ENCODE data around the gene UTP18.
"Not testable (repeated sequence)": the region's sequence is repeated elsewhere in the genome, so short reads cannot be mapped to it uniquely, and the experiment has no call there.

UTP18 gene

DNA sequence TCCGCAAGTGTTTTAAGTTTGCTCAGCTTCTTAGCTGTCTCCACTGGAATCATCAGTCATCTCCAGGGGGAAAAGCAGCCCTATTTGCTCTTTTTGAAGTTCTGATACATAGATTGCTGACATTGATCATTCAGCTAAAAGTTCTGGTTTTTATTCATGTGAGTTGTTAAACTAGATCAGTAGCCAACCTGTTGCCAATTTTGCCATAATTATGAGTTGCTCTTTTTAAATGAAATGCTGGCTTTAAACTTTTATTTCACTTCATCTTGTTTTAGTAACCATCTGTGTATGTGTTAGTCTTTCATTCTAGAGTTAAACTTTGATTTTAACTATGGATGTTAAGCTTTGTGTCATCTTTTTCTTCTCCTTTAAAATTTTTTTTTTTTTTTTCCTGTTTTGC, 12.5 kb downstream of the UTP18 start:
- no peak overlapping the region for H3K9ac ChIP-seq (ENCODE audit: low read depth, low read length)
- H3K4me1 ChIP-seq (ENCODE audit: insufficient read depth, low read length) = no peaks in the 10 kb centered on the region
- H3K9me3 ChIP-seq (ENCODE audit: control insufficient read depth, insufficient read depth, low read length) = no peaks in the 10 kb centered on the region
- H3K36me3 ChIP-seq (ENCODE audit: insufficient read depth, low read length) = peaks cover 52% of the 10 kb centered on the region

DNA sequence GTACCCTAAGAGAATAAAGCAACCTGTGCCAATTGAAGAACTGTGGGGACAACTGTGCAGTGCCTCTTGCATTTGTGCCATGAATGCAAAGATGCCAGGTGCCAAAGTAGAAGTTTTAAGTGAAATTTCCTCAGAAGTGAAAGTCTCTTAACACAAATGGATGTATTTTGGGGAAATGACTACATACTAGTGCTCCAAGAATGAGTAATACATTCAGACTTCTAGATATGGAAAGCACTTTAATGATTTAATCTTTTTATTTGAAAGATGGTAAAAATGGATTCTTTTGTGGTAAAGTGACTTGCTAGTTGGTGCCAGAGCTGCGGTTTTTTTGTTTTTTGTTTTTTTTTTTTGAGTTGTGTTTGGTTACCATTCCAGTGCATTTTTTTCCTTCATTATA, 15.0 kb downstream of the UTP18 start:
- no peaks in the 10 kb centered on the region for H3K9me3 ChIP-seq (ENCODE audit: control insufficient read depth, insufficient read depth, low read length)
- H3K36me3 ChIP-seq (ENCODE audit: insufficient read depth, low read length) = peaks cover 52% of the 10 kb centered on the region
- no peaks in the 10 kb centered on the region for H3K4me1 ChIP-seq (ENCODE audit: insufficient read depth, low read length)
- no peak overlapping the region for H3K9ac ChIP-seq (ENCODE audit: low read depth, low read length)

DNA sequence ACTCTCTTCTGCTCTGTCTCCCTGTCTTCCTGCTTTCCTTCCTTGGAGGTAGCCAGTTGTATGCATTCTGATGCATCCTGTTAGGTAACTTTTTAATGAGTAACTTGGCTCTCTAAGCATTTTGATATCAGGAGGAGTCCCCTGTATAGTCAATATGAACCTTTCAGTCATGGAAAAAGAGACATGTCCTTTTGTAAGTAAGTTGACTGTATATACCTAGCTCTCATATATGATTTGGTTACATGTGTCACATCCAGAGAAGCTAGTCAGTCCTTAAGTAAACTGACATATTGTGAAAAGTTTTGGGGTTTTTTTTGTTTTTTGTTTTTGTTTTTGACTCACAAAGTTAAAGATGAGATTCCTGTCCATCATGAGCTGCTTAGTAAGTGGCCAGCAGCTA, 18.8 kb downstream of the UTP18 start:
- Histone ChIP-seq H3K9me3 (ENCODE audit: control insufficient read depth, insufficient read depth, low read length) (no peaks in the 10 kb centered on the region), H3K9ac (ENCODE audit: low read depth, low read length) (no peak overlapping the region), H3K4me1 (ENCODE audit: insufficient read depth, low read length) (no peaks in the 10 kb centered on the region), H3K36me3 (ENCODE audit: insufficient read depth, low read length) (peaks cover 44% of the 10 kb centered on the region)

DNA sequence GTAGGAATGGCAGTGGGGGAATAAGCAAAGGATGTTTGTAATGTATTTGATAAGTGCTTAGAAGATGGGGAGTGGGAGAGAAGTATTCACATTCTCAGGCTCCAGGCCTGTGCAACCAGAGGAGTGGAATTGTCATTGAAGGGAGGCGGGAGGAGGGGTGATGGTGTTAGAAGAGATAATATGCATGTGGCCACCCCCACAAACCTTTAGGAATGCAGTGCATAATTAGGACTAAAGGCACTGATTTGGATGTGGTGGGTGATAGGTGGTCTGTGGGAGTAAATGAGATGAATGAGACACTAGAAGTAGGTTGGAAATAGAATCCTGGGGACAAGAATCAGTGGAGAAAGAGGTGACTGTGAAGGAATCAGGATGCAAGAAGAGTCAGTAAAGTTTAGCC, 27.1 kb downstream of the UTP18 start:
- H3K9ac ChIP-seq (ENCODE audit: low read depth, low read length) = no peak overlapping the region
- peaks cover 8% of the 10 kb centered on the region for H3K4me1 ChIP-seq (ENCODE audit: insufficient read depth, low read length)
- no peaks in the 10 kb centered on the region for H3K9me3 ChIP-seq (ENCODE audit: control insufficient read depth, insufficient read depth, low read length)
- peaks cover 40% of the 10 kb centered on the region for H3K36me3 ChIP-seq (ENCODE audit: insufficient read depth, low read length)

DNA sequence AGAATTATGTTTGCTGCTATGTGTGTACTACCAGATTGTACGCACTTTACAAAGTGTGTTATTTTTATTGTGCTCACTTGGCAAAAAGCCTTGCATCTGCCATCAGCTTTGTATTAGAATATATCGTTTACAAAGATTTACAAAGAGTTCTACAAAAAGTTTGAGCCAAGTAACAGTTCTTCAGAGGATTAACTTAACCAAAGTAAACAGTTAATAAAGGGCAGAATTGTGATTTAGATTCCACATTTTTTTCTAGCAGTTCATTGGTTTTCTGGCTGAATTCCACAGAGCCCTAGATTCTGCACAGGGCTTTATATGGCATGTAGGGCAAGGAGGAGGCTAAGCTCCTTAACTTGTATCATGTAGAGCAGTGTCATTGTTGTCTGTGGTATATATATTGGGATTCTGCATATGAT, 29.4 kb downstream of the UTP18 start:
- peaks cover 8% of the 10 kb centered on the region for H3K4me1 ChIP-seq (ENCODE audit: insufficient read depth, low read length)
- no peak overlapping the region for H3K9ac ChIP-seq (ENCODE audit: low read depth, low read length)
- H3K9me3 ChIP-seq (ENCODE audit: control insufficient read depth, insufficient read depth, low read length) = no peaks in the 10 kb centered on the region
- H3K36me3 ChIP-seq (ENCODE audit: insufficient read depth, low read length) = peaks cover 38% of the 10 kb centered on the region

DNA sequence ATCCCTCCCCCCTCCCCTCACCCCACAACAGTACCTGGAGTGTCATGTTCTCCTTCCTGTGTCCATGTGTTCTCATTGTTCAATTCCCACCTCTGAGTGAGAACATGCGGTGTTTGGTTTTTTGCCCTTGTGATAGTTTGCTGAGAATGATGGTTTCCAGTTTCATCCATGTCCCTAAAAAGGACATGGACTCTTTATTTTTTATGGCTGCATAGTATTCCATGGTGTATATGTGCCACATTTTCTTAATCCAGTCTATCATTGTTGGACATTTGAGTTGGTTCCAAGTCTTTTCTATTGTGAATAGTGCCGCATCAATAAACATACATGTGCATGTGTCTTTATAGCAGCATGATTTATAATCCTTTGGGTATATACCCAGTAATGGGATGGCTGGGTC, 34.0 kb downstream of the UTP18 start:
- H3K9me3 ChIP-seq (ENCODE audit: control insufficient read depth, insufficient read depth, low read length); H3K9ac ChIP-seq (ENCODE audit: low read depth, low read length); H3K4me1 ChIP-seq (ENCODE audit: insufficient read depth, low read length): not testable (repeated sequence)
- peaks cover 22% of the 10 kb centered on the region for H3K36me3 ChIP-seq (ENCODE audit: insufficient read depth, low read length)

DNA sequence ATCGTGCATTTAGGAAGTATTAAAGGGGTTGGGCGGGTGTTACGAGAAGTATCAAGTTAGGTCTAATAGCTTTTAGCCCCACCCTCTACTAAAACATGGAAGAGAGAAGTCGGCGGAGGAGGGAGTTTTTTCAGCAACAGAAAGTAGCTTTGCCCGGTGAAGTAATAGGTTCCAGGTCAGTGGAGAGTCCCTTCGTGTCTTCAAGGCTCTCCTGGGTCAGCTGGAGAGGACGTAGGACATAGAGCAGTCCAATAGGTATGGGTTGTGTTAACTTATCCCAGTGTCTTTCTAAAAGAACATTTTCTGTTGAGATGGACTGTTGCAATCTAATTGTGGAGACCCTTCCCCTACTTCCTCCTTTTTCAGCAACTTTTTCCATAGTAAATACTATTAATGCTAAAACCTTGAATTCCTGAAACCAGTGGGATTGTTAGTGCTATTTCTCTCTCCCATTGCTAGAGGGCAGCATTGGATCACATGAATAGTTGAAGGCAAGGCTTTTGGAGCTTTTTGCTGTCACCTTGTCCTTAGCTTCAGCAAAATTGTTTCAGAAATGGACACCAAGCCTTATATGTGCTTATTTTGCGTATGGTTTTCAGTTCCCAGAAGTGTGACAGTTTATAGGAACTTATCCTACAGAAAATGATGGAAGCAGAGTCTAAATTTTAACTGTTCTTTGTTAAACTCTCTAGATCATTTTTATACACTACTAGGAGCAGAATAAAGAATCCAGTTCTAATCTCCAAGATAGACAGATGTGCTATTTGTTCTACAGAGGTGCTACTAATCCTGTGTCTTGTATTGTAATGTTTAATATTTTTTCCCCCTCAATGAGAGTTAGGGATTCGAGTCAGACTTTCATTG, 38.4 kb downstream of the UTP18 start:
- Histone ChIP-seq H3K4me1 (ENCODE audit: insufficient read depth, low read length) (peaks cover 29% of the 10 kb centered on the region), H3K36me3 (ENCODE audit: insufficient read depth, low read length) (peaks cover 9% of the 10 kb centered on the region; the same call in 1 of the 2 replicates), H3K9ac (ENCODE audit: low read depth, low read length) (peak overlapping the region; percentile 4; the same call in 1 of the 2 replicates), H3K9me3 (ENCODE audit: control insufficient read depth, insufficient read depth, low read length) (no peaks in the 10 kb centered on the region)

DNA sequence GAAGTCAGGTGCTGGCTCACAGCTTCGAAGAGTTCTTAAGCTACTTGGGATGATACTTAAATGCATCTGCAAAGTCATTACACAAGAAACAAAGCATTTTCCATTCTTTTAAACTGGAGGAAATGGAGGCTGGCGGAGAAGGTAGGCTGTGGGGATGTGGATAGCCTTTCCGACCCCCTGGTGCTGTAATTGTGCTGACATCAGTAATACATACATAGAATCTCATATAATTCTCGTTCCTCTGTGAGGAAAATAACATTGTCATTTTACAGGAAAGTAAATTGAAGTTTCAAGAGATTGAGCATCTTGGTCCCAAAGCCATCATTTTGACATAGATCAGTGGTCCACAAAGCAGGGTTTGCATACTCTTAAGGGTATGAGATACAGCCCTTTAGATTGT, 39.5 kb downstream of the UTP18 start:
- H3K9ac ChIP-seq (ENCODE audit: low read depth, low read length) = no peak overlapping the region
- H3K36me3 ChIP-seq (ENCODE audit: insufficient read depth, low read length) = peaks cover 9% of the 10 kb centered on the region; the same call in 1 of the 2 replicates
- H3K4me1 ChIP-seq (ENCODE audit: insufficient read depth, low read length) = peaks cover 29% of the 10 kb centered on the region
- H3K9me3 ChIP-seq (ENCODE audit: control insufficient read depth, insufficient read depth, low read length) = no peaks in the 10 kb centered on the region

DNA sequence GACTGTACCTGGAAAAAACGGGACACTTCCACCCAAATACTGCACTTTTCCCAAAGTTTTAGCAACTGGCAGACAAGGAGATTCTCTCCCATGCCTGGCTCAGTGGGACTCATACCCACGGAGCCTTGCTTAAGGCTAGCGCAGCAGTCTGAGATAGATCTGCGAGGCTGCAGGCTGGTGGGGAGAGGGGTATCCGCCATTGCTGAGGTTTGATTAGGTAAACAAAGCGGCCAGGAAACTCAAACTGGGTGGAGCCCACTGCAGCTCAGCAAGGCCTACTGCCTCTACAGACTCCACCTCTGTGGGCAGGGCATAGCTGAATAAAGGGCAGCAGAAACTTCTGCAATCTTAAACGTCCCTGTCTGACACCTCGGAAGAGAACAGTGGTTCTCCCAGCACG, 44.8 kb downstream of the UTP18 start:
- H3K4me1 ChIP-seq (ENCODE audit: insufficient read depth, low read length) = peaks cover 16% of the 10 kb centered on the region
- H3K9me3 ChIP-seq (ENCODE audit: control insufficient read depth, insufficient read depth, low read length) = no peaks in the 10 kb centered on the region; the same call in 1 of the 2 replicates
- H3K36me3 ChIP-seq (ENCODE audit: insufficient read depth, low read length) = no peaks in the 10 kb centered on the region
- H3K9ac ChIP-seq (ENCODE audit: low read depth, low read length) = no peak overlapping the region

DNA sequence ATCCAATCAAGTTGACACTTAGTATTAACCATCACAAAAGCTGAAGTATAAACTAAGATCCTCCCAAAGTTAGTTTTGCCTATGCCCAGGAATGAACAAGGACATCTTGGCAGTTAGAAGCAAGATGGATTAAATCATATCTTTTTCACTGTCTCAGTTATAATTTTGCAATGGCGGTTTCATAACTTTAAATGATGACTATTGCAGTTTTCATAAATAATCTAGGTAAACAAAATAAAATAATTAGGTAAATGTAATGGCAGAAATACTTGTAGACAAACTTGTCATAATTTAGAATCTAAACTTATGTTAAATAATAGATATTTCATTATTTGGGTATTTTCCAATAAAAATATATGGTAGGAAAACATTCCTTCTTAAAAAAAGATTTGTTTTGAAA, 51.7 kb downstream of the UTP18 start:
- not testable (repeated sequence) for H3K36me3 ChIP-seq (ENCODE audit: insufficient read depth, low read length); H3K4me1 ChIP-seq (ENCODE audit: insufficient read depth, low read length); H3K9me3 ChIP-seq (ENCODE audit: control insufficient read depth, insufficient read depth, low read length); H3K9ac ChIP-seq (ENCODE audit: low read depth, low read length)

DNA sequence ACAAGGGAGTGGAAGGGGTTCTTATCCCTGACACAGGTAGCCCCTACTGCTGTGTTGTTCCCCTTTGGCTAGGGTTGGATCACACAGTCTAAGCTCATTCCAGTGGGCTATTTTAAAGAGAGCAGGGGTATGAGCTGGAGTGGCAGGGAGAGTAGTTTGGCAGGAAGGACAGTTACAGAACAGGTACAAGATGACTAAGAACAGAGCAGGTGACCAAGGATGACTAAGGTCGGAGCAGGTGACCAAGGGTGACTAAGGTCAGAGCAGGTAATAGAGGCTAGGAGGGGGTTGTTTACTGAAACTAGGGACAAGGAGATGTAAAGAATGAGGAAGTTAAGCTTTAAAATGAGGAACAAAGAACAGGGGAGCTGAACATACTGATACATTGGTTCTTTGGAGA, 58.8 kb downstream of the UTP18 start:
- H3K9ac ChIP-seq (ENCODE audit: low read depth, low read length) = no peak overlapping the region
- H3K36me3 ChIP-seq (ENCODE audit: insufficient read depth, low read length) = no peaks in the 10 kb centered on the region
- H3K9me3 ChIP-seq (ENCODE audit: control insufficient read depth, insufficient read depth, low read length) = peaks cover 12% of the 10 kb centered on the region
- no peaks in the 10 kb centered on the region for H3K4me1 ChIP-seq (ENCODE audit: insufficient read depth, low read length)

DNA sequence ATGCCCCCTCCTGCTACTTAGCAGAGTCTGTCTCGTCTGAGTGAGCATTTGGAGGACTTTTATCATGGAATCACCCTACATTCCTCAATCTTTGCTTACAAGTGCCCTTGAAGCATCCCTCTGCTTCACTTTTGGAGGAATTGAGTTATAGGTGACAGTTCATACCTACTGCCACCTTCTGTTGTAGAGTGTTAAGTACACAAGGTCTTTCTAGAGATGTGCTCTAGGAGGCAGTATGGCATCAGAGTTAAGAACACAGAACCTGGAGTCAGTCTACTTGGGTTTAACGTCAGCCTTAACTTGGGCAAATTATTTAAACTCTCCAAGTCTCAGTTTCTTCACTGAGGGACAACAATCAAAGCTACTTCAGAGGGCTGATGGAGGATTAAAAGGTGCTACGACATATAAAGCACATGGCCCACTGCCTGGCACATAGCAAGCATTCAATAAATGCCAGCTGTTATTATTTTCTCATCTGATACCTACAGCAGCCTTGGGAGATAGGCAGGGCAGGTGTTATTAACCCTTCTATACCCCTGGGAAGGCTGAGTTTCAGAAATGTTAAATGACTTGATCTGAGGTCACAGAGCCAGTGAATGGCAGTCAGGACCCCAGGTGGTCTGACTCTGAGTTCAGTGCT, 62.2 kb downstream of the UTP18 start:
- Histone ChIP-seq H3K4me1 (ENCODE audit: insufficient read depth, low read length) (no peaks in the 10 kb centered on the region), H3K9ac (ENCODE audit: low read depth, low read length) (no peak overlapping the region), H3K36me3 (ENCODE audit: insufficient read depth, low read length) (no peaks in the 10 kb centered on the region), H3K9me3 (ENCODE audit: control insufficient read depth, insufficient read depth, low read length) (peaks cover 8% of the 10 kb centered on the region)

DNA sequence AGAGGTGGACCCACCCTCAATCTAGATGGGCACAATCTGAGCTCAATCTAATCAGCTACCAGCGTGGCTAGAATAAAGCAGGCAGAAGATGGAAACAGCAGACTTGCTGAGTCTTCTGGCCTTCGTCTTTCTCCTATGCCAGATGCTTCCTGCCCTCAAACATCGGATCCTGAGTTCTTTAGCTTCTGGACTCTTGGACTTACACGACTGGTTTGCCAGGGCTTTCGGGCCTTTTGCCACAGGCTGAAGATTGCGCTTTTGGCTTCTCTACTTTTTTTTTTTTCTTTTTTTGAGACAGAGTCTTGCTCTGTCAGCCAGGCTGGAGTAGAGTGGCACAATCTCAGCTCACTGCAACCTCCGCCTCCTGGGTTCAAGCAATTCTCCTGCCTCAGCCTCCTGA, 65.1 kb downstream of the UTP18 start:
- Histone ChIP-seq H3K36me3 (ENCODE audit: insufficient read depth, low read length) (no peaks in the 10 kb centered on the region), H3K4me1 (ENCODE audit: insufficient read depth, low read length) (no peaks in the 10 kb centered on the region), H3K9me3 (ENCODE audit: control insufficient read depth, insufficient read depth, low read length) (no peaks in the 10 kb centered on the region), H3K9ac (ENCODE audit: low read depth, low read length) (no peak overlapping the region)

DNA sequence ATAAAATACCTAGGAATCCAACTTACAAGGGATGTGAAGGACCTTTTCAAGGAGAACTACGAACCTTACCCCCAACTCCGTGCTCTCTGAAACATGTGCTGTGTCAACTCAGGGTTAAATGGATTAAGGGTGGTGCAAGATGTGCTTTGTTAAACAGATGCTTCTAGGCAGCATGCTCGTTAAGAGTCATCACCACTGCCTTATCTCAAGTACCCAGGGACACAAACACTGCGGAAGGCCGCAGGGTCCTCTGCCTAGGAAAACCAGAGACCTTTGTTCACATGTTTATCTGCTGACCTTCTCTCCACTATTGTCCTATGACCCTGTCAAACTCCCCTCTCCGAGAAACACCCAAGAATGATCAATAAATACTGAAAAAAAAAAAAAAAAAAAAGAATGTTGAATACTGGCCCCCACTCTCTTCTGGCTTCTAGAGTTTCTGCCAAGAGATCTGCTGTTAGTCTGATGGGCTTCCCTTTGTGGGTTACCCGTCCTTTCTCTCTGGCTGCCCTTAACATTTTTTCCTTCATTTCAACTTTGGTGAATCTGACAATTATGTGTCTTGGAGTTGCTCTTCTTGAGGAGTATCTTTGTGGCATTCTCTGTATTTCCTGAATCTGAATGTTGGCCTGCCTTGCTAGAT, 70.6 kb downstream of the UTP18 start:
- not testable (repeated sequence) for H3K9ac ChIP-seq (ENCODE audit: low read depth, low read length); H3K4me1 ChIP-seq (ENCODE audit: insufficient read depth, low read length); H3K9me3 ChIP-seq (ENCODE audit: control insufficient read depth, insufficient read depth, low read length); H3K36me3 ChIP-seq (ENCODE audit: insufficient read depth, low read length)

All from ES-I3 (cell line).